Muscle layer of duodenum (tissue), 2 donors: ENCODE measurements around the gene ZFYVE26.
"Not testable (repeated sequence)": the region's sequence is repeated elsewhere in the genome, so short reads cannot be mapped to it uniquely, and the experiment has no call there.

ENCODE experiments used
- H3K27ac ChIP-seq: one replicate; pipeline ENCODE4 v1.7.0; 2013; ENCODE audit warnings: mild to moderate bottlenecking, low read length
- H3K27me3 ChIP-seq: one replicate; pipeline ENCODE4 v1.7.0; 2013; ENCODE audit warnings: low read depth, mild to moderate bottlenecking, control low read depth, low read length
- H3K36me3 ChIP-seq, 2 donors: one replicate each; pipeline ENCODE4 v1.7.0; 2013; ENCODE audit warnings: low read length in 2 of 2, control low read depth in 1 of 2, mild to moderate bottlenecking in 1 of 2; ENCODE audit not compliant: insufficient read depth in 2 of 2, control insufficient read depth in 1 of 2
- H3K4me1 ChIP-seq, 2 donors: one replicate each; pipeline ENCODE4 v1.7.0; 2013; ENCODE audit warnings: low read length in 2 of 2, mild to moderate bottlenecking in 2 of 2, control low read depth in 1 of 2, moderate library complexity in 1 of 2; ENCODE audit not compliant: insufficient read depth in 2 of 2, control insufficient read depth in 1 of 2
- H3K4me3 ChIP-seq, 2 donors: one replicate each; pipeline ENCODE4 v1.7.0; 2013; ENCODE audit warnings: low read length in 2 of 2, low read depth in 1 of 2, mild to moderate bottlenecking in 1 of 2
- H3K9me3 ChIP-seq, 2 donors: one replicate each; pipeline ENCODE4 v1.7.0; 2013; ENCODE audit warnings: low read length in 2 of 2, control low read depth in 1 of 2, mild to moderate bottlenecking in 1 of 2; ENCODE audit not compliant: control insufficient read depth in 1 of 2
- donor health status: healthy.

The ZFYVE26 gene

DNA sequence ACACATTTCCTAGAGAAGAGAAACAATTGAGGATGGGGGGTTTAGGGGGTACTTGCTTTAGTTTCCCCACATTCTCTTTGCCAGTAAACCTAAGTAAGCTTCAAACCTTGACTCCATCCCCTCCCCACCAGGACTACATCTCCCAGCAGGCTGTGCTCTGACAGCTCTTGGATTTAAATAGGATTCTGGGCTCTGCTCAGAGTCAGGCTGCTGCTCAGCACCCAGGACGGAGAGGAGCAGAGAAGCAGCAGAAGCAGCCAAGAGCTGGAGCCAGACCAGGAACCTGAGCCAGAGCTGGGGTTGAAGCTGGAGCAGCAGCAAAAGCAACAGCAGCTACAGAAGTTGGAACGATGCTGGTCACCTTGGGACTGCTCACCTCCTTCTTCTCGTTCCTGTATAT lies 94.1 kb downstream of the ZFYVE26 start:
- Histone ChIP-seq H3K27ac (no peak overlapping the region), H3K9me3 (no peaks in the 10 kb centered on the region), H3K4me1 (peaks cover 0 to 6% of the 10 kb centered on the region in 2 donors), H3K4me3 (peak overlapping the region in 1 of 2 donors; percentile 19), H3K36me3 (no peaks in the 10 kb centered on the region), H3K27me3 (no peaks in the 10 kb centered on the region)

DNA sequence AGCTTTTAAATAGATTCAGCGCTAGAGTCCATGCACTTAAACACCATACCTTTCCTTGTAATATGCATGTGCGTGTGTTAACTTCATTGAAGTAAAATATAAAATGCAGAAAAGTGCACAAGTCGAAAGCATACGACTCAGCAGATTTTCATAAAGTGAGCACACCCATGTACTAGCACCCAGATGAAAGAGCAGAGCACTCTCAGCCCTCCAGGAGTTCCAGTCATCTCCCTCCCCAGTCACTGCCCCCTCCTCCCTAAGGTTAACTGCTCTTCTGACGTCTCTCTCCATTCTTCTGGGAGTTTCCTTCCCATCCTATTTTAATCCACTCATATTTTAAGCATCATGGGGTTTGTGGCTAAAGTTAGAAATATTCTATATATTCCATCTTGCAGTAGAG lies 94.5 kb downstream of the ZFYVE26 start:
- no peak overlapping the region for H3K4me3 ChIP-seq
- H3K4me1 ChIP-seq, result peaks cover 0 to 6% of the 10 kb centered on the region in 2 donors
- H3K27ac ChIP-seq, result no peak overlapping the region
- H3K27me3 ChIP-seq, result no peaks in the 10 kb centered on the region
- no peaks in the 10 kb centered on the region for H3K36me3 ChIP-seq
- H3K9me3 ChIP-seq, result no peaks in the 10 kb centered on the region

DNA sequence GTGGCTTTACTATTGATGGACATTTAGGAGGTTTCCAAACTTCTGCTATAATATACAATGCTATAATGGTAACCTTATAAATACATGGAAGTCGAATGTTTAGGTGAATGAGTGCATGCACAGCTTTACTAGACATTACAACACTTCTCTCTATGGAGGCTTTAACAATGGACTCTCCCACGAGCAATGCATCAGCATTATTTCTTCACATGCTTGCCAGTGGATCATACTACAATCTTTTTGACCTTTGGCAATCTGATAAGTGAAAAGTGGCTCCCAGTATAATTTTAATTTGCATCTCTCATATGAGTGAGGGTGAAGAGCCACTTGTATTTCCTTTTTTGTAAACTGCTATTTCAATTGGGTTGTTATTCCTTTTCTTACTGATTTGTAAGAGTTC lies 96.5 kb downstream of the ZFYVE26 start:
- Histone ChIP-seq H3K9me3 (no peaks in the 10 kb centered on the region), H3K27ac (no peak overlapping the region), H3K27me3 (no peaks in the 10 kb centered on the region), H3K4me3 (no peak overlapping the region), H3K36me3 (no peaks in the 10 kb centered on the region), H3K4me1 (peaks cover 0 to 6% of the 10 kb centered on the region in 2 donors)

DNA sequence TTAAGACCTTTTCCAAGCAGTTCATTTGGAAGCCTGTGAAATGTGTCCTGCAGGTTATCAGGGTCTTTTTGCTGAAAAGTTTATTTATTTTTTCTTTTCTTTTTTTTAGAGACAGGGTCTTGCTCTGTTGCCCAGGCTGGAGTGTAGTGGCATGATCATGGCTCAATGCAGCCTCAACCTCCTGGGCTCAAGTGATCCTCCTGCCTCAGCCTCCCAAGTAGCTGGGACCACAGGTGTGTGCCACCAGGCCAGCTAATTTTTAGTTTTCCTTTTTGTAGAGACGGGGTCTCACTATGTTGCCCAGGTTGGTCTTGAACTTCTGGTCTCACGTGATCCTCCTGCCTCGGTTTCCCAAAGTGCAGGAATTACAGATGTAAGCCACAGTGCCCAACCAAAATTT lies 97.0 kb downstream of the ZFYVE26 start:
- not testable (repeated sequence) for H3K36me3 ChIP-seq, H3K4me3 ChIP-seq, H3K4me1 ChIP-seq, H3K9me3 ChIP-seq, H3K27ac ChIP-seq, H3K27me3 ChIP-seq

DNA sequence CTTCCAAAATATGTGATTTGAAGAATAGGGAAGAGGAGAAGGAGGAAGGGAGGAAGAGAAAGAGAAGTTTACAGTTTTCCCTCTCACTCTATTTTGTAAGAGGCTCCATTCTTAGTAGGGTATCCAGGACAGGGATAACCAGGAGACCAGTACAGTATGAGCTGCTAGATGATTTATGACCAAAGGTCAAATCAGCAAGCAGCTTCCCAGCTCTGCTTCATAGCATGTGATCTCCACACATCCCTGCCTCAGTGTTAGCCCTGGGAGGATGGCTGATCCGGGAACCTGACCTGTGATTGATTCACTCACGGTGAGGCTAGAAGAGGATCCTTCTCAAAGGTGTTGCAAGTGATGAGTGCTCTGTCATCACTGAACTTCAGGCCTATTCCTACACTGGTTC lies 98.1 kb downstream of the ZFYVE26 start:
- H3K36me3 ChIP-seq, result no peaks in the 10 kb centered on the region
- H3K4me3 ChIP-seq, result no peak overlapping the region
- peaks cover 0 to 6% of the 10 kb centered on the region in 2 donors for H3K4me1 ChIP-seq
- H3K27me3 ChIP-seq, result no peaks in the 10 kb centered on the region
- H3K27ac ChIP-seq, result no peak overlapping the region
- no peaks in the 10 kb centered on the region for H3K9me3 ChIP-seq

DNA sequence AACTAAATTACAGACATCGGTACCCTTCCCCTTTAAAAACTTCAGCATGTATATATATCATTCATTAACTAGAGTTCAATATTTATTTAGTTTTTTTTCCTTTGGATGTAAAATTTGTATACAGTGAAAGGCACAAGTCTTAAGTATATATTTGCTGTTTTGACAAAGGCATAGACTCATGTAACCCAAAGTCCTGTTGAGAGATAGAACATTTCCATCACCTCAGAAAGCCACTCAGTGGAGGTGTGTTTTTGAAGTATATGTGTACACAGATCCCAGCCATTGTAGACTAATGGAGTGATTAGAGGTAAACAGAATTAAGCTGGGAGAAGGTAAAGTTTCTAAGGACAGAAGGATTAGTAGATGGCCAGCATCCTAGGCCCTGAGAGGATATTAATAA lies 99.3 kb downstream of the ZFYVE26 start:
- no peaks in the 10 kb centered on the region for H3K9me3 ChIP-seq
- no peaks in the 10 kb centered on the region for H3K4me1 ChIP-seq
- H3K36me3 ChIP-seq, result no peaks in the 10 kb centered on the region
- H3K4me3 ChIP-seq, result no peak overlapping the region
- H3K27me3 ChIP-seq, result no peaks in the 10 kb centered on the region
- H3K27ac ChIP-seq, result no peak overlapping the region

DNA sequence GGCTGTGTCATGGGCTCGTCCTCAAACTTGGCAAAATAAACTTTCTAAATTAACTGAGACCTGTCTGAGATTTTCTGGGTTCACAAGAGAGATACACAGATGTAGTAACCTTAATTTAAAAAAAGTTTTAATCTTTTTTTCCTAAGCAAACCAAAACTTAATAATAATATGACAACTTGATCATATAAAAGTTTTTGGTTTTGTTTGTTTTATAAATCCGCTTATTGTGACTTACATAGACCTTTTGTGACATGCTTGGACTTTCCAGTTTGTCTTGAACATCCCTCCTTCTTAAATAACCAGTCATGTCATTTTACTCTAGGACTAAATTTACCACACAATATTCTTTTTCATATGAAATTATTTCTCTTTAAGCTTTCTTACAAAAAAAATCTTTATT lies 106.2 kb downstream of the ZFYVE26 start:
- H3K4me3 ChIP-seq, result no peak overlapping the region
- no peaks in the 10 kb centered on the region for H3K9me3 ChIP-seq
- no peaks in the 10 kb centered on the region for H3K4me1 ChIP-seq
- H3K27ac ChIP-seq, result no peak overlapping the region
- no peaks in the 10 kb centered on the region for H3K27me3 ChIP-seq
- no peaks in the 10 kb centered on the region for H3K36me3 ChIP-seq

DNA sequence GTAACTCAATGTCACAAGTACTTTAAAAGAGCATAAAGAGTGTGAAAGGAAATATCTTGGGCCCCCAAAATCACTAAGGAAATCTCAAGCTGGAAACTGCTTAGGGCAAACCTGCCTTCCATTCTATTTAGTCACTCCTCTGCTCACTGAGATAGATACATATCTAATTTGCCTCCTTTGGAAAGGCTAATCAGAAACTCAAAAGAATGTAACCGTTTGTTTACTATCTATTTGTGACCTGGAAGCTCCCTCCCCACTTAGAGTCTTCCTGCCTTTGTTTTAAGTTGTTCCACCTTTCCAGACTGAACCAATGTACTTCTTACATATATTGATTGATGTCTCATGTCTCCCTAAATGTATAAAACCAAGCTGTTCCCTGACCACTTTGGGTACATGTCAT lies 106.6 kb downstream of the ZFYVE26 start:
- H3K27me3 ChIP-seq, H3K4me3 ChIP-seq, H3K4me1 ChIP-seq, H3K9me3 ChIP-seq, H3K36me3 ChIP-seq, H3K27ac ChIP-seq: not testable (repeated sequence)

DNA sequence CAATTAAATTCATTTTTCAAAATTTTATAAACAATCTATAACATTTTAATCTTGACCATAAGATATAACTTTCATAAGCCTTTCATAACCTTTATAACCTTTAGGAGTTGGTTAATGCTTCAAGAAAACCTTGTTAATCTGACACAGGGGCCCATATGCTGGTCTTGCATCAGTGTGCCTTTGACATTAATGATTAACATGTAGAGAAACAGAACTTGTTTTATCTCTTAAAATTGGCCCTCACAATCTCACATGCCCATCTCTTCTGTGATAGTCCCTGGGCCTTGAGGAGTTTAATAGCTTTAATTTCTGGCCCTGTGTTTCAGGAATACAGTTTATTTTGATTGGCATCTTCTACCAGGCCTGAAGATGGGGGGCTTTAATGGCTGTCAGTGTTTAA lies 107.0 kb downstream of the ZFYVE26 start:
- not testable (repeated sequence) for H3K27me3 ChIP-seq, H3K27ac ChIP-seq, H3K9me3 ChIP-seq, H3K4me3 ChIP-seq, H3K4me1 ChIP-seq, H3K36me3 ChIP-seq

DNA sequence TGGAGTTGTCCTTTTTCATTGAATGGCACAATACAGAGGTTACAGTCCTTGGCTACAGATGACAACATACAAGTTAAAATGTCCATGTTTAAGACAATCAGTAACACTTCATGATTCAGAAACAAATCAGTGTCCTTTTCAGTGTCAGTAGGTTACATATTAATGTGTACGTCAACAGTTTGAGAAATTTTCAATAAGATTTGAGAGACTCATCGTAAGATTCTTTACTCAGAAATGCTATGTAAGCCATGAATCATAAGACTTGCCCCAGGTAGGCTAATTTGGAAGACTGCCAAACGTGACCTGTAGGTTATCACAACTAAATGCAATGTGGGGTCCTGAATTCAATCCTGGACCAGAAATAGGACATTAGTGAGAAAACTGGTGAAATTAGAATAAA lies 111.2 kb downstream of the ZFYVE26 start:
- H3K4me3 ChIP-seq, result no peak overlapping the region
- H3K27ac ChIP-seq, result no peak overlapping the region
- H3K36me3 ChIP-seq, result no peaks in the 10 kb centered on the region
- no peaks in the 10 kb centered on the region for H3K9me3 ChIP-seq
- no peaks in the 10 kb centered on the region for H3K4me1 ChIP-seq
- H3K27me3 ChIP-seq, result no peaks in the 10 kb centered on the region

DNA sequence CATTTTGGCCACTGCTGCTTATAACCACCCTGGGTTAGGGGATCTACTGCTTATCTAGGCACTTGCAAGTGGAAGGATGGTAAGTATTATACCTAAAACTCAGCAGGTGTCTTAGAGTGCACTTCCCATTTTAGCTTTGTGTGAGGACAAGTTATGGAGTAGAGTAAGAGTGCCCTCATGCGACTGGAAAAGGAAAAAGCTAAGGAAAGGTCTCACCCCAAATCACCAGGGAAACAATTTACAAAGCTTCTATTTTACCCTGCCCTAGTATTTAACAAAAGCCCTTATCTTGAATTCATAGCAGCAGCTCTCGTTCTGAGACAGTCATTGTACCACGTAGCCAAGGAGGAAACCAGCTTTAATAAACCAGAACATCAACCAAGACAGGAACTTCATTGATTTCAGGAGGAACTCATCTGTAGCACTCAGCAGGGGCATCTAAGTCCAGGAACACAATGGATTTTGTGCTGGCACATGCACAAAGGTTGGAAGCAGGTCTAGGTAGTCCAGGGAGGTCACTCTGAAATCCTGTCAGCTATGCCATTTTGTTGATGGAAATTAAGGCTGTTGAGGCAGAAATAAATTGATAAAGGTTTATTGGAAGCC lies 111.8 kb downstream of the ZFYVE26 start:
- no peak overlapping the region for H3K4me3 ChIP-seq
- no peaks in the 10 kb centered on the region for H3K4me1 ChIP-seq
- no peaks in the 10 kb centered on the region for H3K27me3 ChIP-seq
- no peaks in the 10 kb centered on the region for H3K9me3 ChIP-seq
- H3K27ac ChIP-seq, result no peak overlapping the region
- no peaks in the 10 kb centered on the region for H3K36me3 ChIP-seq

DNA sequence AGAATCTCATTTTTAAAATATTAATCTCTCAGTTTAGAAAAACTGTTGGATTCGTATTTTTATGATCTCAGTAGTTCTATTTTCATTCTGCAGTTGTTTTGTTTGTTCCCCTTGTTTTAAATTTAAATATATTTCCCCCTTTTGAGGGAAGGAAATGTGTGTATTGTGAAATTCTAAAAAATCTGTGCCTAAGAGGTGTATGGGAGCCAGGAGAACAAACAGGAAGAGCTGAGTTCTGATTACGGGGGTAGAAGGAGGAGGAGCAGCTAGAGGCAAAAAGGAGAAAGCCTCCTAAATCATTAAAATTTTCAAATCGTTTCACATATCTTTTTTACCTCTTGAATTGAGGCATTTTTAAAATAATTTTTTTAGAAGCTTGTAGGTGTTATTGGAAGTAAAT lies 112.4 kb downstream of the ZFYVE26 start:
- Histone ChIP-seq H3K36me3 (no peaks in the 10 kb centered on the region), H3K4me3 (no peak overlapping the region), H3K27ac (no peak overlapping the region), H3K4me1 (no peaks in the 10 kb centered on the region), H3K27me3 (no peaks in the 10 kb centered on the region), H3K9me3 (no peaks in the 10 kb centered on the region)
